Fibroblast of the aortic adventitia (primary cell): ENCODE measurements around the gene DCLK2. TPM values are rescaled to one million over a fixed set of nuclear protein-coding genes. Genes with fewer than 3 reads are reported as not detected.
A peak's percentile ranks its signal among the peaks of the same experiment; 100 is the strongest.

Experiments
- DNase-seq: peaks from one replicate; pipeline ENCODE4 v3.0.0-alpha.2; 2010; ENCODE audit warnings: low read depth
- H3K4me3 ChIP-seq: 2 replicates; pipeline ENCODE4 v1.5.1; 2011; ENCODE audit warnings: low read depth, mild to moderate bottlenecking, control low read depth, low read length, moderate library complexity
- total RNA-seq: library from RNA; depleted of rRNA; stranded (reverse); fragments of >200 nt; gene quantifications from 2 replicates; pipeline ENCODE4 v1.2.3, GENCODE V29; 2012; ENCODE audit warnings: low replicate concordance
- TF ChIP-seq, protein P1 (sequence below): IDR thresholded peaks from 2 replicates; pipeline ENCODE4 v1.5.1; 2011; ENCODE audit warnings: mild to moderate bottlenecking, low read length, control low read depth, inconsistent platforms; ENCODE audit not compliant: insufficient read depth

Gene DCLK2
- total RNA-seq, 1 donor: 4.5 TPM

DNA sequence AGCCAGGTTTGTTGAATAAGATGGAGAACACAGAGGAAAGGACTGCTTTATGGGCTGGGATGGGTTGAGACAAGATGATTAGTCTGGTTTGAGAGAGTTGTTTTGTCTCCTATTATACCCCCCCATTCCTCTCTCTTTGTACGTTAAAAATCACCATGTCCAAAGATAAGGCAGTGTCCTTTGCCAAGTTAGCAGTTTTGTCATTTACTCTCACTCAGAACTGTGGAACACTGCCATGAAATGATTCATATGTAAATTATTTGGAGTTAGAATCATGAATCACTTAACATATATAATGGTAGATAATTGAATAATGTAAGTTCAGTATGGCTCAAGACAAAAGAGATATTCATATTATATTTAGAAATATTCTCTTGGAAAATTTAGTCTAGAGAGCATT, 151.3 kb downstream of the DCLK2 start:
- peak; percentile 92 for DNase-seq
- TF ChIP-seq, protein P1, sequence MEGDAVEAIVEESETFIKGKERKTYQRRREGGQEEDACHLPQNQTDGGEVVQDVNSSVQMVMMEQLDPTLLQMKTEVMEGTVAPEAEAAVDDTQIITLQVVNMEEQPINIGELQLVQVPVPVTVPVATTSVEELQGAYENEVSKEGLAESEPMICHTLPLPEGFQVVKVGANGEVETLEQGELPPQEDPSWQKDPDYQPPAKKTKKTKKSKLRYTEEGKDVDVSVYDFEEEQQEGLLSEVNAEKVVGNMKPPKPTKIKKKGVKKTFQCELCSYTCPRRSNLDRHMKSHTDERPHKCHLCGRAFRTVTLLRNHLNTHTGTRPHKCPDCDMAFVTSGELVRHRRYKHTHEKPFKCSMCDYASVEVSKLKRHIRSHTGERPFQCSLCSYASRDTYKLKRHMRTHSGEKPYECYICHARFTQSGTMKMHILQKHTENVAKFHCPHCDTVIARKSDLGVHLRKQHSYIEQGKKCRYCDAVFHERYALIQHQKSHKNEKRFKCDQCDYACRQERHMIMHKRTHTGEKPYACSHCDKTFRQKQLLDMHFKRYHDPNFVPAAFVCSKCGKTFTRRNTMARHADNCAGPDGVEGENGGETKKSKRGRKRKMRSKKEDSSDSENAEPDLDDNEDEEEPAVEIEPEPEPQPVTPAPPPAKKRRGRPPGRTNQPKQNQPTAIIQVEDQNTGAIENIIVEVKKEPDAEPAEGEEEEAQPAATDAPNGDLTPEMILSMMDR: no peak
- H3K4me3 ChIP-seq: no peak overlapping the region

DNA sequence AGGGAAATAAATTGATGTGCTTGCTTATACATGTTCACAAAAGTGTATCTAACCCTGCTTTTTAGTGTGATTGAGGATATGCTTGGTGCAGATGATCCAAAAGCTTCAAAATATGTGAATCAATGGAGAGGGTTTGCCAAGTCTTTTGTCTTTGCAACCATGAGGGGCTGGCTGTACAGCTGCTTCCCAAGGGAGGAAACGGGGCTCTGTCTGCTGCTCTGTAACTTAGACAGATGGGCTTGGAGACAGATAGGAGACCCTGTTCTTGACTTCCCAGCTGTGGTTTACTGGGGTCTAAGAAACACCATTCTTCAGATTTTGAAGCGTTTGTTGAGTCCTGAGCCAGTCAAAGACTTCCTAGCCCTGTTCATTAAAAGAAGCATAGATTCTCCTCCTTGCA, 152.3 kb downstream of the DCLK2 start:
- no peak overlapping the region for H3K4me3 ChIP-seq
- TF ChIP-seq, protein P1: no peak
- no peak for DNase-seq

DNA sequence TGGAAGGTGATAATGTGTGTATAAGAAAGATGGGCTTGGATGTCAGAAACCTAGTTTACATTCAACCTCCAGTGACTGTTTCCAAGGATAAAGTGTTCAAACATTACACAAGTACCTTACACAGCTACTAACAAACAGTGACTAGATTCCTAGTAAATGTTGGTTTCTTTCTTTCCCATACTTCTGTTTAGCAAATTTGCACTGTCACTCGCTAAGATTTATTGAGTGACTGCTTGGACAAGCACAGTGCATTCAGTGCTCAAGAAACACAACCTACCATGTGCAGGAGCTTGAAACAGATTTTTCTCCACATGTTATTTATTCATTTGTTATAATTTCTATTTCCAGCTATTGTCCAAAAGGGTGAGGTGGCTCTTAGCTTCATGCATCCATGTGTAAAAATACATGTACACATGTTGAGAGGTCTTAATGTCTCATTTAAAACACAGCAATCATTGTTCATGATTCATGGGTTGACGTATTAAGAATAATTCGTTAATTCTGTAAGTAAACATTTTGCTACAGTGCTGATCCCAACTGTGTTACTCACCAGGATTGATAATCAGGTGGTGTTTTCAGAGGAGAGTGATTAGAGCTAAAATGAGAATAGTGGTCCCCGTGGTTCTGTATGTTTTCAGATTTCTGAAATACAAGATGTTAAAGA, 153.0 kb downstream of the DCLK2 start:
- no peak overlapping the region for H3K4me3 ChIP-seq
- TF ChIP-seq, protein P1: no peak
- DNase-seq: no peak

DNA sequence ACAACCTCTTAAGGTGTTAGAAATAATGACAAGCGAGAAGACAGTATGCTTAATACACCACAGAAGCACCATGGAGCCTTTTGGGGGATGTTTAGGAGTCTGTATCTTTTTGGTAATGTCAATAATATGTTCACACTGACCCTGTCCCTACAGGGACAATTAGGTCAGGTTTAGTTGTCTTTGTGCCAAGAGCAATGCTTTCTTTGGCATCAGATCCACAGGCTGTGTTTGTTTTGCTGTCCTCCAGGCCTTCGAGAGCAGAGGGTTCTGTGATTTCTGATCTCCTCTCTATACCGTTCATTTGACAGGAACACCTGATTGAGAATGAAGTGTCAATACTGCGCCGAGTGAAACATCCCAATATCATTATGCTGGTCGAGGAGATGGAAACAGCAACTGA, 153.8 kb downstream of the DCLK2 start:
- DNase-seq: no peak
- no peak overlapping the region for H3K4me3 ChIP-seq
- TF ChIP-seq, protein P1: no peak

DNA sequence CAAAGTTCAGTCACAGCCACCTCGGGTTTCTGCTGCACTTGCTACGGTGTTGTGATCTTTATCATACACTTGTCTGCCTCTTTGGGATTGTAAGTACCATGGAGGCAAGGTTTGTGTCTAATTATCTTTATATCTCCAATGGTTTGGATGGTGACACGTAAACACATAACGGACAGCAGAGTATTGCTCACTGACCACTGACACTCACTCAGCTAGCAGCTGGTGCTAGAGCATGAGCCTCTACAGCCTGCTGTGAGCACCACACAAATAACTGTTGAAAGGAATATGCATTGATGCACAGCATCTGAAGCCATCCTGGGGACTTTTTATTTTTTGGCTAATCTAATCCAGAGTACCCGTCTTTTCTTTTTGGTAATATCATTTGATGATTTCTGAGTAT, 156.0 kb downstream of the DCLK2 start:
- TF ChIP-seq, protein P1: no peak
- H3K4me3 ChIP-seq: no peak overlapping the region
- no peak for DNase-seq

DNA sequence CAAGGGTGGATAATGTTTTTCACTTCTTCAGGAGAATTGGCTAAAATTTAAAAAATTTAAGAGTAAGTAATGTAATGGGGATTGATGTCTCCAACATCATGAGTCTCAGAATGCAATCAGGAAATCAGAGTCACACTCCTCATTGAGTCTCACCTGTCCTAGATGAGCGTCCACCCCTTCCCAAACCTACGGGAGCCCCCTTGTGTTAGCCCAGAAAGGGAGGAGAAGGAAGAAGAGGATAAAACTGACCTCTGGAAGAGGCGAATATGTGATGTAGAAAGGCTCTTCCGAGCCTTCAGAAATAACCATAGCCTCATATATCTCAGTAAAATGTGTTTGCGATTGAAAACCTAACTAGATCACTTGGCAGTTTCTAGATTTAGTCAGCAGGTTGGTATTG, 157.1 kb downstream of the DCLK2 start:
- DNase-seq: no peak
- no peak overlapping the region for H3K4me3 ChIP-seq
- TF ChIP-seq, protein P1: no peak

DNA sequence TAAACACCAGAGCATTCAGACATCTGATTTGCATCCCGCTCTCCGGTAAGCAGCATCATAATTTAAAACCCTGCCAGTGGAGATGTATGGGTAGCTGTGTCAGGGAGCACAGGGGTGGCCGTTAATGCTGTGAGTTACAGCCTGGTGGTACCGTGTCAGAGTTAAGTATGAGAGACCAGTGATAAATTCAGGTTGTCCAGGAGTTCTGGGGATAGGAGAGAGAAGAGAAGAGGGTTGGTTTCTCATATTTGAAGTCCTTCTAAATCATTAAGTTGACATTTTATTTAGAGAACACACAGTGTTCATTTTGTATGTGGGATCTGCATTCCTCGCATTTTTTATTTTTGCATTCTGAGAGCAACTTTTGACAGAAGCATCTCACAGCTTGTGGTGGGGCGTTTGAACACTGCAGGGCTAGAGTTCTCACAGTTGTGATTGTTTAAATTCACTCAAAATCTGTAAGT, 157.6 kb downstream of the DCLK2 start:
- H3K4me3 ChIP-seq: no peak overlapping the region
- DNase-seq: peak; percentile 53
- TF ChIP-seq, protein P1: no peak
